Naive thymus-derived CD4-positive, alpha-beta T cell (primary cell): ENCODE results near the gene DYNC1I1. TPM values are rescaled to one million over a fixed set of nuclear protein-coding genes. Genes with fewer than 3 reads are reported as not detected.

Source experiments
- ATAC-seq: fragments of 150-1000 bp; cut with Tn5 transposase; 2 replicates; pipeline ENCODE4 v1.10.0; 2021; ENCODE audit warnings: mild to moderate bottlenecking, moderate library complexity
- CTCF ChIA-PET: fragments of 350-600 bp; sonication (Branson Sonifier 250); formaldehyde crosslinking; loops from one replicate; lab custom pipeline; 2021; ENCODE audit warnings: antibody characterized with exemption; lab: Charles Lee
- POLR2A ChIA-PET: fragments of 350-600 bp; sonication (Branson Sonifier 250); formaldehyde crosslinking; loops from one replicate; lab custom pipeline; 2021; ENCODE audit warnings: antibody characterized with exemption, inconsistent platforms; lab: Charles Lee
- DNase-seq, 9 donors: peaks; one replicate each; pipeline versions ENCODE4 v3.0.0 to v3.0.0-alpha.2; 2020 to 2022; ENCODE audit warnings: mixed read lengths in 1 of 9
- H3K27ac ChIP-seq: one replicate; pipeline ENCODE4 v1.7.0; 2013; ENCODE audit warnings: mild to moderate bottlenecking, low read depth, low read length, moderate library complexity
- H3K27me3 ChIP-seq, 2 donors: one replicate each; pipeline ENCODE4 v1.7.0; 2013; ENCODE audit warnings: low read length in 2 of 2, mild to moderate bottlenecking in 2 of 2, moderate library complexity in 2 of 2; ENCODE audit not compliant: control insufficient read depth in 2 of 2, insufficient read depth in 2 of 2
- H3K36me3 ChIP-seq, 3 experiments: 1 replicate in 2 of 3; 2 replicates in 1 of 3; pipeline ENCODE4 v1.7.0; 2013; ENCODE audit warnings: low read length in 3 of 3, mild to moderate bottlenecking in 3 of 3, moderate library complexity in 1 of 3; ENCODE audit not compliant: insufficient read depth in 3 of 3, control insufficient read depth in 2 of 3
- H3K4me1 ChIP-seq, 2 donors: one replicate each; pipeline ENCODE4 v1.7.0; 2013; ENCODE audit warnings: low read length in 2 of 2, mild to moderate bottlenecking in 2 of 2, moderate library complexity in 1 of 2; ENCODE audit not compliant: control insufficient read depth in 2 of 2, insufficient read depth in 2 of 2
- H3K4me3 ChIP-seq: 2 replicates; pipeline ENCODE4 v1.7.0; 2013; ENCODE audit warnings: mild to moderate bottlenecking, low read length
- H3K9me3 ChIP-seq, 3 experiments: 1 replicate in 2 of 3; 2 replicates in 1 of 3; pipeline ENCODE4 v1.7.0; 2013; ENCODE audit warnings: low read length in 3 of 3; ENCODE audit not compliant: control insufficient read depth in 2 of 3
- H3K27ac Mint-ChIP-seq, 9 donors: one replicate each; pipeline ENCODE4 v1.8.0; 2020 to 2022; ENCODE audit warnings: mixed read lengths in 9 of 9, mild to moderate bottlenecking in 8 of 9, moderate library complexity in 5 of 9, inconsistent platforms in 2 of 9
- H3K27me3 Mint-ChIP-seq, 5 donors: one replicate each; pipeline ENCODE4 v1.8.0; 2021 to 2022; ENCODE audit warnings: mixed read lengths in 5 of 5, mild to moderate bottlenecking in 1 of 5
- H3K36me3 Mint-ChIP-seq, 5 donors: one replicate each; pipeline ENCODE4 v1.8.0; 2020 to 2022; ENCODE audit warnings: mixed read lengths in 5 of 5, mild to moderate bottlenecking in 3 of 5, inconsistent platforms in 1 of 5
- H3K4me1 Mint-ChIP-seq, 7 donors: one replicate each; pipeline ENCODE4 v1.8.0; 2020 to 2022; ENCODE audit warnings: mixed read lengths in 7 of 7, mild to moderate bottlenecking in 3 of 7, inconsistent platforms in 1 of 7
- H3K4me3 Mint-ChIP-seq, 10 donors: one replicate each; pipeline ENCODE4 v1.8.0; 2020 to 2022; ENCODE audit warnings: mild to moderate bottlenecking in 10 of 10, mixed read lengths in 10 of 10, moderate library complexity in 6 of 10, inconsistent platforms in 2 of 10
- H3K9me3 Mint-ChIP-seq, 11 donors: one replicate each; pipeline ENCODE4 v1.8.0; 2020 to 2022; ENCODE audit warnings: mixed read lengths in 11 of 11, mild to moderate bottlenecking in 4 of 11, inconsistent platforms in 1 of 11, moderate library complexity in 1 of 11
- intact Hi-C, 2 donors: fragments of 100-400 bp; cut with micrococcal nuclease; formaldehyde crosslinking; loops; one replicate each; pipeline ENCODE4 v1.15.1; 2023
- polyA plus RNA-seq, 2 donors: library from polyadenylated mRNA; unstranded; fragments of 300-500 nt; fragmentation: Illumina TruSeq; gene quantifications; one replicate each; pipeline ENCODE4 v1.2.3, GENCODE V29; 2021
- total RNA-seq, 6 experiments: library from RNA in 5 of 6; stranded (reverse) in 5 of 6; gene quantifications; 1 replicate in 5 of 6; 2 replicates in 1 of 6; pipeline ENCODE4 v1.2.3 and lab custom pipeline; 2021 to 2026

DYNC1I1 gene
- total and polyA plus RNA-seq, 7 experiments from 2014 or later = 0.61 TPM; not detected in 6

GRCh38 chr7:95817866-95818640, 45.7 kb downstream of the DYNC1I1 start:
- CTCF ChIA-PET = no interaction called here
- no peak for DNase-seq
- H3K9me3 ChIP-seq = no peaks in the 10 kb centered on the region
- no peak overlapping the region for H3K27ac ChIP-seq
- no peak overlapping the region for H3K4me3 ChIP-seq
- peaks cover 0 to 6% (median 0%) of the 10 kb centered on the region in 11 donors for H3K9me3 Mint-ChIP-seq
- POLR2A ChIA-PET = no interaction called here
- no peaks in the 10 kb centered on the region for H3K36me3 Mint-ChIP-seq
- peaks cover 0 to 5% (median 0%) of the 10 kb centered on the region in 5 donors for H3K27me3 Mint-ChIP-seq
- no peaks in the 10 kb centered on the region for H3K4me1 ChIP-seq
- no peaks in the 10 kb centered on the region for H3K27me3 ChIP-seq
- no peak for ATAC-seq
- H3K4me1 Mint-ChIP-seq = peaks cover 0 to 2% (median 0%) of the 10 kb centered on the region in 7 donors
- no peak overlapping the region for H3K27ac Mint-ChIP-seq
- H3K36me3 ChIP-seq = no peaks in the 10 kb centered on the region
- H3K4me3 Mint-ChIP-seq = no peak overlapping the region
- intact Hi-C loops = no loop called here

GRCh38 chr7:95820778-95821177, 48.4 kb downstream of the DYNC1I1 start:
- Mint-ChIP-seq H3K36me3 (no peaks in the 10 kb centered on the region), H3K4me3 (no peak overlapping the region), H3K27me3 (peaks cover 0 to 5% (median 0%) of the 10 kb centered on the region in 5 donors), H3K4me1 (peaks cover 0 to 2% (median 0%) of the 10 kb centered on the region in 7 donors), H3K27ac (no peak overlapping the region), H3K9me3 (peaks cover 0 to 7% (median 0%) of the 10 kb centered on the region in 11 donors)
- intact Hi-C loops = no loop called here
- H3K9me3 ChIP-seq = no peaks in the 10 kb centered on the region
- CTCF ChIA-PET = no interaction called here
- no peaks in the 10 kb centered on the region for H3K36me3 ChIP-seq
- POLR2A ChIA-PET = no interaction called here
- H3K4me1 ChIP-seq = no peaks in the 10 kb centered on the region
- H3K27me3 ChIP-seq = no peaks in the 10 kb centered on the region
- ATAC-seq = no peak
- H3K27ac ChIP-seq = no peak overlapping the region
- DNase-seq = no peak
- no peak overlapping the region for H3K4me3 ChIP-seq

GRCh38 chr7:95822717-95823116, 50.4 kb downstream of the DYNC1I1 start:
- H3K27ac Mint-ChIP-seq = no peak overlapping the region
- no peak overlapping the region for H3K27ac ChIP-seq
- peaks cover 0 to 5% (median 0%) of the 10 kb centered on the region in 11 donors for H3K9me3 Mint-ChIP-seq

GRCh38 chr7:95824616-95825015, 52.3 kb downstream of the DYNC1I1 start:
- H3K36me3 ChIP-seq = no peaks in the 10 kb centered on the region
- CTCF ChIA-PET = no interaction called here
- H3K9me3 ChIP-seq = no peaks in the 10 kb centered on the region
- H3K27me3 ChIP-seq = no peaks in the 10 kb centered on the region
- Mint-ChIP-seq H3K4me1 (no peaks in the 10 kb centered on the region), H3K27me3 (peaks cover 0 to 4% (median 0%) of the 10 kb centered on the region in 5 donors), H3K9me3 (peaks cover 0 to 5% (median 0%) of the 10 kb centered on the region in 11 donors), H3K4me3 (no peak overlapping the region), H3K36me3 (no peaks in the 10 kb centered on the region), H3K27ac (no peak overlapping the region)
- ATAC-seq (no peak), DNase-seq (no peak)
- no peaks in the 10 kb centered on the region for H3K4me1 ChIP-seq
- intact Hi-C loops = no loop called here
- H3K27ac ChIP-seq = no peak overlapping the region
- H3K4me3 ChIP-seq = no peak overlapping the region
- POLR2A ChIA-PET = no interaction called here

More at GRCh38 chr7:95822717-95823116, 50.4 kb downstream of the DYNC1I1 start:
- intact Hi-C loops = no loop called here
- H3K4me3 Mint-ChIP-seq = no peak overlapping the region
- no peak overlapping the region for H3K4me3 ChIP-seq
- ChIA-PET CTCF (no interaction called here), POLR2A (no interaction called here)
- peaks cover 0 to 5% (median 0%) of the 10 kb centered on the region in 5 donors for H3K27me3 Mint-ChIP-seq
- H3K36me3 ChIP-seq = no peaks in the 10 kb centered on the region
- H3K4me1 ChIP-seq = no peaks in the 10 kb centered on the region
- DNase-seq (no peak), ATAC-seq (no peak)
- H3K9me3 ChIP-seq = no peaks in the 10 kb centered on the region
- H3K4me1 Mint-ChIP-seq = peaks cover 0 to 2% (median 0%) of the 10 kb centered on the region in 7 donors
- H3K36me3 Mint-ChIP-seq = no peaks in the 10 kb centered on the region
- H3K27me3 ChIP-seq = no peaks in the 10 kb centered on the region

- H3K27ac Mint-ChIP-seq = no peak overlapping the region
- no peaks in the 10 kb centered on the region for H3K36me3 Mint-ChIP-seq
- no peaks in the 10 kb centered on the region for H3K36me3 ChIP-seq
Observed at GRCh38 chr7:95828824-95829790, 56.8 kb downstream of the DYNC1I1 start.

GRCh38 chr7:95840953-95841950, 68.9 kb downstream of the DYNC1I1 start:
- H3K4me1 Mint-ChIP-seq = no peaks in the 10 kb centered on the region
- intact Hi-C loops = no loop called here
- DNase-seq (no peak), ATAC-seq (no peak)
- Histone ChIP-seq H3K27ac (no peak overlapping the region), H3K9me3 (no peaks in the 10 kb centered on the region), H3K36me3 (no peaks in the 10 kb centered on the region), H3K4me3 (no peak overlapping the region), H3K4me1 (no peaks in the 10 kb centered on the region), H3K27me3 (no peaks in the 10 kb centered on the region)
- ChIA-PET CTCF (no interaction called here), POLR2A (no interaction called here)
- no peak overlapping the region for H3K4me3 Mint-ChIP-seq
- peaks cover 0 to 5% (median 0%) of the 10 kb centered on the region in 5 donors for H3K36me3 Mint-ChIP-seq
- H3K27ac Mint-ChIP-seq = no peak overlapping the region
- H3K27me3 Mint-ChIP-seq = peaks cover 2 to 10% (median 6%) of the 10 kb centered on the region in 5 donors
- H3K9me3 Mint-ChIP-seq = peaks cover 2 to 20% (median 6%) of the 10 kb centered on the region in 11 donors

More at GRCh38 chr7:95828824-95829790, 56.8 kb downstream of the DYNC1I1 start:
- CTCF ChIA-PET = no interaction called here
- ATAC-seq (no peak), DNase-seq (no peak)
- H3K9me3 Mint-ChIP-seq = peaks cover 0 to 4% (median 0%) of the 10 kb centered on the region in 11 donors
- no peaks in the 10 kb centered on the region for H3K27me3 ChIP-seq
- no peaks in the 10 kb centered on the region for H3K27me3 Mint-ChIP-seq
- H3K4me3 ChIP-seq = no peak overlapping the region
- no peaks in the 10 kb centered on the region for H3K9me3 ChIP-seq
- no peak overlapping the region for H3K4me3 Mint-ChIP-seq
- no peak overlapping the region for H3K27ac ChIP-seq
- intact Hi-C loops = no loop called here
- POLR2A ChIA-PET = no interaction called here
- H3K4me1 Mint-ChIP-seq = no peaks in the 10 kb centered on the region
- no peaks in the 10 kb centered on the region for H3K4me1 ChIP-seq
